RPMI7951 (cell line): ENCODE results near the gene PCDHGB3. TPM values are rescaled to one million over a fixed set of nuclear protein-coding genes. Genes with fewer than 3 reads are reported as not detected.
"Not testable (repeated sequence)": the region's sequence is repeated elsewhere in the genome, so short reads cannot be mapped to it uniquely, and the experiment has no call there.

Experiments used
- DNase-seq: peaks from one replicate; pipeline ENCODE4 v3.0.0-alpha.2; 2012; ENCODE audit warnings: low read depth
- total RNA-seq: library from RNA; depleted of rRNA; stranded (reverse); fragments of >200 nt; shearing (Covaris generic); gene quantifications from 2 replicates; pipeline ENCODE4 v1.2.3, GENCODE V29; 2014

The PCDHGB3 gene
- total RNA-seq, 1 experiment from 2014 or later = 1.1 TPM

GRCh38 chr5:141392429-141393198, 22.6 kb downstream of the PCDHGB3 start, which contains the start of gene PCDHGA8:
TSS of gene PCDHGA8 (plus strand) at chr5:141392633. CDS start at chr5:141392814, 181 bp downstream.
- no peak for DNase-seq

GRCh38 chr5:141393267-141393666, 23.2 kb downstream of the PCDHGB3 start:
- no peak for DNase-seq

- not testable (repeated sequence) for DNase-seq
These were observed 24.6 kb downstream of the PCDHGB3 start for GRCh38 chr5:141394401-141395187.

- peak; percentile 62 for DNase-seq
These were observed 27.9 kb downstream of the PCDHGB3 start, which contains the start of gene PCDHGB5 for GRCh38 chr5:141397756-141398551. TSS of gene PCDHGB5 (plus strand) at chr5:141397947. CDS start at chr5:141398128, 181 bp downstream.

- DNase-seq = no peak
These were observed 28.6 kb downstream of the PCDHGB3 start for GRCh38 chr5:141398608-141399007.

GRCh38 chr5:141399555-141400258, 29.7 kb downstream of the PCDHGB3 start:
- DNase-seq = no peak

GRCh38 chr5:141402553-141403243, 32.7 kb downstream of the PCDHGB3 start, which contains the start of gene PCDHGA9:
TSS of gene PCDHGA9 (plus strand) at chr5:141402778. CDS start at chr5:141402953, 175 bp downstream.
- no peak for DNase-seq

- DNase-seq = no peak
These were observed 33.3 kb downstream of the PCDHGB3 start for GRCh38 chr5:141403387-141403786.

- DNase-seq = not testable (repeated sequence)
These were observed 37.9 kb downstream of the PCDHGB3 start, which contains the start of gene PCDHGB6 for GRCh38 chr5:141407790-141408505. TSS of gene PCDHGB6 (plus strand) at chr5:141408021. CDS start at chr5:141408203, 182 bp downstream.

- no peak for DNase-seq
These were observed 39.7 kb downstream of the PCDHGB3 start for GRCh38 chr5:141409598-141410306.

GRCh38 chr5:141411575-141411974, 41.5 kb downstream of the PCDHGB3 start:
- DNase-seq = no peak

GRCh38 chr5:141412854-141413539, 43.0 kb downstream of the PCDHGB3 start, which contains the start of gene PCDHGA10:
TSS of gene PCDHGA10 (plus strand) at chr5:141412987. CDS start at chr5:141413176, 189 bp downstream.
- peak; percentile 25 for DNase-seq

- DNase-seq = no peak
These were observed 43.6 kb downstream of the PCDHGB3 start for GRCh38 chr5:141413540-141414069.

GRCh38 chr5:141414548-141415274, 44.7 kb downstream of the PCDHGB3 start:
- not testable (repeated sequence) for DNase-seq

- DNase-seq = not testable (repeated sequence)
These were observed 45.2 kb downstream of the PCDHGB3 start for GRCh38 chr5:141415275-141415618.

- DNase-seq = not testable (repeated sequence)
These were observed 47.6 kb downstream of the PCDHGB3 start, which contains the start of gene PCDHGB7 for GRCh38 chr5:141417494-141418172. TSS of gene PCDHGB7 (plus strand) at chr5:141417677. CDS start at chr5:141417860, 183 bp downstream.
